Measurements from ENCODE around the gene SEMA3F. TPM values are rescaled to one million over a fixed set of nuclear protein-coding genes. Genes with fewer than 3 reads are reported as not detected.

Gene SEMA3F
- total and polyA plus RNA-seq, 2 of the 4 experiments (the other 2 are of a cell fraction) = 7.3 to 23.3 TPM

DNA sequence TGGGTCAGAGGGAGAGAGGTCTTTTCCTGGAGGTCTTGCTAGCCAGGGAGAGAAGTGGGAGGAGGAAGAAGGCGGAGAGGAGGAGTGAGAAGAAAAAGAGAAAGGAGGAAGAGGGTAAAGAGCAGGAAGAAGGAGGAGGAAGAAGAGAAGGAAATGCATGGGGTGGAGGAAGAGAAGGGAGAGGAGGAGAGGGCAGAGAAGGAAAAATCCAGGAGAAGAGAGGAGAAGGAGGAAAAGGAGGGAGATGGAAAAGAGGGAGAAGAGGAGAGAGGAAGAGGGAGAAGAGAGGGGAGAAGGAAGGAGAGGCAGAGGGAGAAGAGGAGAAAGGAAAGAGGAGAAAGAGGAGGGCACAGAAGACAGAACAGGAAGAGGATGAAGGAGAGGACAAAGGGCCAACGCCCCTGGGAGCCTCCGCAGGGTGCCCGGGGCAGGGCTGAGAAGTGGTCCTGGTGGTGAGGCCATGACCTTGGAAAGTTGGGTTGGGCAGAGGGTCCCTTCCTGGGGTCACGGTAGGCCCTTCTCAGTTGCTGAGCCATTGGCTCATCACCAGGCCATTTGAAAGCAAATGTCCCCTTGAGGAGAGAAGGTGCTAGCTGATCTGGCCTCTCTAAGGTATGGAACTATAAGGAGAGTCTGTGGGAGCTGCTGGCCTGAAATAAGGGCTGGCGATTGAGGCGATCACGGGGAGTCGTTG lies 1.2 kb upstream of the SEMA3F start:
- no peak overlapping the region for H2BK5ac ChIP-seq (ENCODE audit: low read depth, low read length, poor library complexity, severe bottlenecking)
- no peak overlapping the region for H2AK5ac ChIP-seq (ENCODE audit: low read depth, low read length)
- H3K36me3 ChIP-seq (ENCODE audit: control insufficient read depth, insufficient read depth, low read length) = no peaks in the 10 kb centered on the region
- WGBS, 2 experiments (ENCODE audit: extremely low coverage in 2 of 2, insufficient read length in 1 of 2) = 89% methylated on average over 5 of the region's 9 CpGs; no CpG with 5 or more reads in 1 of the 2 experiments
- H3K4me3 ChIP-seq (ENCODE audit: insufficient read depth, low read depth, low read length) = no peak overlapping the region
- intact Hi-C loops (cut with micrococcal nuclease) (no loop called here), dilution Hi-C loops (cut with HindIII; ENCODE audit: low sequenced_read_pairs, unreplicated experiment) (no loop called here), in situ Hi-C loops (cut with MboI; ENCODE audit: low sequenced_read_pairs) (no loop called here)
- H2BK120ac ChIP-seq (ENCODE audit: low read depth, low read length) = no peak overlapping the region
- H4K91ac ChIP-seq (ENCODE audit: insufficient read depth, low read depth, low read length) = no peak overlapping the region
- no peak overlapping the region for H3K9ac ChIP-seq (ENCODE audit: low read depth, low read length)
- H2AK9ac ChIP-seq (replicated peaks; ENCODE audit: low read depth, low read length, poor library complexity) = peak overlapping the region; percentile 83
- no peak overlapping the region for H3K14ac ChIP-seq (replicated peaks; ENCODE audit: low read depth, low read length)
- no peak overlapping the region for H4K5ac ChIP-seq (ENCODE audit: low read depth, low read length)
- ChIA-PET POLR2A (ENCODE audit: unreplicated experiment) (no interaction called here), CTCF (no interaction called here)
- H3K18ac ChIP-seq (ENCODE audit: low read depth, low read length) = no peak overlapping the region
- H3K79me1 ChIP-seq (ENCODE audit: low read depth in 1 of 2, low read length in 2 of 2) = peaks cover 5 to 34% of the 10 kb centered on the region in 2 experiments; a peak in 3 of 4 replicates
- peaks cover 10% of the 10 kb centered on the region for H3K9me1 ChIP-seq (ENCODE audit: insufficient read depth, low read length)
- no peak for DNase-seq
- H3K4me2 ChIP-seq (ENCODE audit: low read depth, low read length) = no peak overlapping the region
- no peak overlapping the region for H2BK20ac ChIP-seq (ENCODE audit: low read depth, low read length)
- peaks cover 25% of the 10 kb centered on the region for H3K4me1 ChIP-seq (ENCODE audit: control insufficient read depth, insufficient read depth, low read length)
- no peak overlapping the region for H2BK15ac ChIP-seq (ENCODE audit: low read depth, low read length)
- no peak overlapping the region for H4K8ac ChIP-seq (ENCODE audit: low read depth in 2 of 2, low read length in 2 of 2)
- H3K27ac ChIP-seq (ENCODE audit: insufficient read depth, low read length) = no peak overlapping the region
- 0 out of 2 replicates have a peak, but pooled peaks cover 4% of the 10 kb centered on the region for H4K20me1 ChIP-seq (ENCODE audit: insufficient read depth, low read length)
- no peak overlapping the region for H3K23ac ChIP-seq (ENCODE audit: low read depth, low read length)
- peaks cover 7% of the 10 kb centered on the region; the same call in 1 of the 2 replicates for H3K27me3 ChIP-seq (ENCODE audit: control insufficient read depth, insufficient read depth, low read length)
- no peak overlapping the region for H3K56ac ChIP-seq (ENCODE audit: extremely low read depth, insufficient read depth, low read length)
- no peak for ATAC-seq (ENCODE audit: low read depth)
- no TSS peak for BruUV-seq (replicated peaks)
- no peaks in the 10 kb centered on the region for H3K9me3 ChIP-seq (ENCODE audit: control insufficient read depth, insufficient read depth, low read length)
- TF ChIP-seq MAFK (IDR thresholded peaks at IDR 0.05; ENCODE audit: low read depth, low read length) (no peak), NFE2L2 (IDR thresholded peaks at IDR 0.05; ENCODE audit: low read depth, low read length) (no peak), POLR2A (IDR thresholded peaks at IDR 0.05; ENCODE audit: low read depth, low read length) (no peak)
- H2AFZ ChIP-seq (replicated peaks; ENCODE audit: low read length, poor library complexity) = no peak overlapping the region
- no peak overlapping the region for H3K4ac ChIP-seq (ENCODE audit: low read depth, low read length)
